GM21515 (cell line): ENCODE results near the gene HHIP.

Source experiments
- ATAC-seq: cut with Tn5 transposase; IDR thresholded peaks from one replicate; pipeline ENCODE4 v1.9.1; 2021; ENCODE audit not compliant: unreplicated experiment

The HHIP gene

DNA sequence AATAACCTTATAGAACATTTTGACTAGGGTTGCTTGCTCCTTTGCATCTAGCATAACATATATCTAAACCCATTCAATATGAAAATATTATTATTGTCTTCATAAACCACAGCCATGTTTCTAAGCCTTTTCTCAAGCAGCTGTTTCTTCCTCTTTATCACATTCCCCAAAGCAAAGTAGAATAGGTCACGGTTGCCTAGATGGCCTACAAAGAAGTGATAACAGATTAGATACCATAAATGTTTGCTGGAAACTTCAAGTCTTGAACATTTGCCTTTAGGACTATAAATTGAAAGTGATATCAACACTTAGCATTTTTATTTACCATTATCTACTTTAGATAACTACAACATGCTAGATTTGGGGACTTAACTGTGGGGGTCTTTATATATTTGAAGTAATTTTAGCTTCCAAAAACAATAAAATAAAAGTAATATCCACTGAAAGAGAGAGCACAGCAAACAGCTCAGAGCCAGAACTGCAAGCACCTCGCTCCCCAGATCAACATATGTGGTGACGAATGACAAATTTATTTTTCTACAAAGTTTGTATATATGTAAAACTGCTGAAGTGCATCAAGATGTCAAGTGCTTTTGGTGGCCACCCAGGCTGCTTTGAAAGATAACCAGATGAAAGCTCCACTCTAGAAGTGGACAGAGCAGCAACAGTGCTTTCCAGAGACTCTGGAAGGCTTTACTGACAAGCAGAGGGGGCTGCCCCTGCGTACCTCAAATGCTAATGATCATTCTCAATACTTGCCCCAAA is 8.0 kb downstream of the HHIP start:
- ATAC-seq: no peak

DNA sequence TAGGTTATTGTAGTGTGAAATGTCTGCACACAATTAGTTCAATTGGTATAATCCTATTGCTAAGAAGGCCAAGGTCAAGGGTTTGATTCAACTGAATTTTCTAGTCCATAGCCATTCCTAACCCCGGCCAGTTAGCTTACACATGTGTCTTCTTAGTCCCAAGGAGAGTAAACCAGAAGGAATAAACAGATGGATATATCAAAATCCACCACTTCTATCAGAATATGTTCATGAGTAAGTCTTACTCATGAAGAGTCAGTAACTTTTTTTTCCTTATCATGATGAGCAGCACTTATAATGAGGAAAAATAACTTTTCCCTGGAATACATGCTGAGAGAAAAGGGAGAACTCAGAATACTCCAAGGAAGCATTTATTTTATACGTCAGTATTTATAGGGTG is 9.5 kb downstream of the HHIP start:
- ATAC-seq: no peak

DNA sequence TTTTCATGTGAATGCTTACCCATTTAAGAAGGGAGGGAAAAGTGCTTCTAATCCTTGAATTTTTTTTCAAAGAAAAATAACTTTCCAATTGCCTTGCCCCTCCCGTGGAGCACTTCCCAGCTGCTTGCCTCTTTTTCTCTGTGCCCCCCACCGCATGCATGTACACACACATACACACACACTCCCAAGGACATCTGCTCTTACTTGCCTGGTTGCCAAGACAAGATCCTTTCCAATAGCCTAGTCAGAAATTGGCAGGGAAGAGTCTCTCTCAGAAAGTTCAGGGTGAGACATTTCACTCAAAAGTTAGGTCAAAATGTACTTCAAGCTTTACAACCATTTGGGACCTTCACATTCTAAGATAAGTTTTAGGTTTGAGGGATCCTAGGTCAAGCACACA is 10.9 kb downstream of the HHIP start:
- ATAC-seq: no peak

GRCh38 chr4:144658015-144658567 is 12.1 kb downstream of the HHIP start:
- ATAC-seq: no peak

DNA sequence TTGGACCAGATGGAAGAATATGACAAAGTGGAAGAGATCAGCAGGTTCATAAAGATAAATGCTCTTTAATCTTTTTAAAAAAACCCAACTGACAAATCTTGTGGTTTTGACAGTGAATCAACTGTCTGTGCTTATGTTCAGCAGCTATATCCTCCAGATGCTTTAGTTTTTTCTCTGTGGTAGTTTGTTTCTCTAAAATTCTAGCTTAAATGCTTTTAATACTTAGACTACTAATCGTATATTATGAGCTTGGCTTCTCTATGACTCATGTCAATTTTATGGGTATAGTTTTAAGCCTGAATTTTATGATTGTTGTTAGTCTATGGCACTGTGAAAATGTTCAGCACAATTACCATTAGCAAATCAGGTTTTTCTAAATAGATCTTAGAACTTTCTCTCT is 12.9 kb downstream of the HHIP start:
- ATAC-seq: no peak

DNA sequence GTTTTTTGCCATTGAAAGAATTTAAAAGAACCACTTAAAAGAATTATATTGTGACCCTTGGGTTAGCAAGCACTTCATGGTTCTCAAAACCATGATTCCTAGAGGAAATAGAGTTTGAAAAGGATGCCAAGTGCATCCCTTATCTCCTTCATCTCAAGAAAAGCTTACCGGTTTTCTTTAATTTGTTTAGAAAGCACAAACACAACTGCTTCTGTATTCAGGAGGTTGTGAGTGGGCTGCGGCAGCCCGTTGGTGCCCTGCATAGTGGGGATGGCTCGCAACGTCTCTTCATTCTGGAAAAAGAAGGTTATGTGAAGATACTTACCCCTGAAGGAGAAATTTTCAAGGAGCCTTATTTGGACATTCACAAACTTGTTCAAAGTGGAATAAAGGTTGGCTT is 13.5 kb downstream of the HHIP start:
- ATAC-seq: no peak

DNA sequence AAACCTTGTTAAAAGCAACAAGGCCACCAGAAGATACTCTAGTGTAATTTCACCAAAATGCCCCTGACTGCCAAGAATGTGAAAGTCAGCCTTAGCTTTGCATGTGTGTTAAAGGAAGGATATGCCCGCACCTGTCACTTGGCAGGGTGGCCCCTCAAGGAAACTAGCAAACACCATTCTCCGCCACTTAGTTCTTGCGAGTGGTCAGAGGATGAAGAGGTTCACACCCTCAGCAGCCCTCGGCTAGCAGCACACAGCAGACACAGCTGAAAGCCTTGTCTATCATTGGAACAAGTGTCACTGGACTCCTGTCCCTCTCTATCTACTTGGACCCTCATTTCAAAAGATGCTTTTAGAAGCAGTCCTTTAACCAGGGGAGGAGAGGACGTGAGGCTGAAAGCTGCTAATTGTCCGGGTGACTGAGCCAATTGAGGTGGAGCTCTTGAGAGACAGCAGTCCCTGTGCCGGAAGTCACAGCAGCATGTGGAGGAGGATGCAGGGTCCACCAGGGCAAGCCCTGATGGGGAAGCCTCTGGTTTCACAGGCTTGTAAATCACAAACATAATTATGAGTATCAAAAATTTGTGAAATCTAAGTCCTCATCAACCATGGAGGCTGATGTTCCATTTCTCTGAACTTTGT is 18.0 kb downstream of the HHIP start:
- no peak for ATAC-seq

- no peak for ATAC-seq
These were observed 20.7 kb downstream of the HHIP start for GRCh38 chr4:144666539-144667175.

DNA sequence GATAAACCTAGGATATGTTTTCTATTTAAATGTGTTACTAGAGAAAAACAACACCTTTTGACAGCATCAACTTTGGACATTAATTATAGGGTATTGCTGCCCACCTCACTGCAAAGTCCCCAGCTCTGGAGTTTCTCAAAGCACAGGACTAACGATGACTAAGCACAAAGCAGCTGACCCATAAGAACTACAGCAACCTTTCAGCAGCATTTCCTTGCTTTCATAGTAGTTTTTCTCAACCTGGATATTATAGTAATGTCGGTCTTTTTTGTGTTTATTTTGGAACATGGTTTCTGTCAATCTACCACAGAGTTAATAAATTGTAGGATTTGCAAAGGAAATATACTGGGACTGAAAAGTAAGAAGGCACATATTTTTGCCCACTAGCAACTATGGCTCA is 21.5 kb downstream of the HHIP start:
- ATAC-seq: no peak

DNA sequence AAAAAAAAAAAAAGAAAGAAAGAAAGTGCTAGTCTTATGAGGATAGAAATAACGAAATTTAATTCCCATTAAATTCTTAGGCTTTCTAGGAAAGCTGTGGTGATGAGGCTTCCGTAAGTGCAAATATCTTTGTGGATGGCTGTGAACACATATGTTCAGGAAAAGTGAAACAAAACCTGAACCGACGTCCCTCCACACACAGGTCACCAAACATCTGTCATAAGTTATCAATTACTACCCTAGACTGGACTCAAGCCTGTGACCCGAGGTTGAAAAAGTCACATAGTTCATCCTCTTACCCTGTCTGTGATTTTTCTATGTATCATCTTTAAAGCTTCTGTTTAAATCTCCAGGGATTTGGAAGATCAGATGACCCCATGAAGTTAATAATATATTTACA is 24.8 kb downstream of the HHIP start:
- no peak for ATAC-seq

DNA sequence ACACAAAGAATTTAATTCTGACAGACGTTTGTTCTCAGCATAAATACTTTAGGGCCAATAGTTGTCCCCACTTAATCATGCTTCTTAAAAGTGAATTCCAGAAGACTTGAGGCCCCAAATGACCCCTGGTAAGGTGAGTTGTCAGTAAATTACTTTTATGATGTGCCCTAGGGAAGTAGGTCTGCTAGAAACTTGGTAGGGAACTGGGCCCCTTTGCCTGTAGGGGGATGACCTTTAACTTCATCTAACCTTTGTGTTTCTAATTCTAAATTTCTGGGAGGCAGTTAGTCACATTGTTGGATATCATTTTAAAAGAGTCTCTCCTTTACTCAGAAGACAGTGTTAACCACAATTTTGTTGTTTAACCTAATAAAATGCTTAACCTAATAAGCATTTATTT is 28.8 kb downstream of the HHIP start:
- no peak for ATAC-seq

GRCh38 chr4:144681806-144682205 is 35.9 kb downstream of the HHIP start:
- ATAC-seq: no peak

DNA sequence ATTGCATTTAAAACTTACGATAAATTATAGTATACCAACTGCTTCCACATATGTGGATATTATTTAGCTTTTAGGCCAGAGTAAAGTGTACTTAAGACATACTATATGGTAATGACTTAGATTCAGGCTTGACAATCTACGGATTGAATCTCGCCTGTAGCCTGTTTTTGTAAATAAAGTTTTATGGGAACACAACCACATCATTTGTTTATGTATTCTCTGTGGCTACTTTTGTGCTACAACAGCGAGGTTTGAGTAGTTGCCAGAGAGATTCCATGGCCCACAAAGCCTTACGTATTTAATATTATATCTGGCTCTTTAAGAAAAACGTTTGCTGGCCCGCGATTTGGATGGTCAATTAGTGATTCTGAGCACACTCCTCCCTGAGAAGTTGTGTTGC is 37.6 kb downstream of the HHIP start:
- ATAC-seq: no peak

GRCh38 chr4:144685911-144686310 is 40.0 kb downstream of the HHIP start:
- ATAC-seq: no peak

GRCh38 chr4:144686921-144687320 is 41.0 kb downstream of the HHIP start:
- no peak for ATAC-seq

DNA sequence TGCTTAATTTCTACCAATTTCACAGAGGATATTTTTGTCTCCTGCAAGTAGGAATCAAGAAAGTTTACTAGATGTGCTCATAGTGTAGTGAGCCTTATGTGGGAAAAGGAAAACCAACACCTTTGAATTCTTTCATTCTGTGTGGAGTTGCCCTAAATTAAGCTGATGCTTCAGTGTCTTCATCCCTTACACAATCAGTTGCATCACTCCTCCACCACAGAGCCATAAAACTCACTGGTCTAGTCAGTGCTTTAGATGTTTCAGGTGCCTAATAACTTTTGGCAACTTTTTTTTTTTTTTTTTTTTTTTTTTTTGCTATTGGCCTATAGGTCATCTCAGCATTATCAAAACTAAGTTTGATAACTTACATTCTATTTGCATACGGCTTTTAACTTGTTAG is 41.5 kb downstream of the HHIP start:
- ATAC-seq: no peak

- no peak for ATAC-seq
These were observed 42.1 kb downstream of the HHIP start for GRCh38 chr4:144688035-144688569.

GRCh38 chr4:144689125-144689524 is 43.2 kb downstream of the HHIP start:
- no peak for ATAC-seq

DNA sequence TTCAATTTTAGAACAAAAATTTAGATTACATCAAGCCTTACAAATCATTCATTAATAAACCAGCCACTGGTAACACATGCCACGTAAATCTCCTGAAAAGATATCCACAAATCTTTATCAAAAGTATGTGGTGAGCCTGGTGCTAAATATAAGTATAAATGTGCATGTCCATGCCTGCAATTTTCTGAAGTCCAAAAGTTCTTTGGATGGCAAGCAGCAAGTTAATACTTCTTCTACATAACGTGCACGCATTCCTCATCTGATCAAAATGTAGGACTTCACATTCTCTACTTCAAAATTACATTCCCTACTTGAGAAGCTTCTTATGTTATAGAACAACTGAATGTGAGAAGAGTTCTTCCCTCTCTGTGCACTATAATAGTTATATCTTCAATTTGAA is 49.8 kb downstream of the HHIP start:
- ATAC-seq: no peak

DNA sequence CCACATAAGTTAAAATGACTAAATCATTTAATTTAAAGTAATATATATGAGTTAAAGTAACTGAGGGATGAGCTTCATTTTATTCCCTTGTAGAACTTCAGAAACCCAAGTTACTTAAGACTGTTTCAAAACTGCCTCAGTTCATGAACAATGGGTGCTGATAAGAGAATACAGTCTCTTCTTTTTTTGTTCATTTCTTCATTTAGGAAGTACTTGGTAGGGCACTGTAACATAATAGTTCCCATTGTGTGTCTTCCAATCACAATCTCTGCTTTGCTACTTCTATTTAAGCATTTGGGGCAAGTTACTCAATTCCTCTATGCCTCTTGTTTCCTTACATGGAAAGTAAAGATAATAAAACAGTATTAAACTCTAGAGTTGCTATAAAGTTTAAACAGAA is 50.4 kb downstream of the HHIP start:
- no peak for ATAC-seq

- ATAC-seq: no peak
These were observed 53.6 kb downstream of the HHIP start for GRCh38 chr4:144699565-144699964.
